ENCODE measurements around the gene KRT5. TPM values are rescaled to one million over a fixed set of nuclear protein-coding genes. Genes with fewer than 3 reads are reported as not detected.

The KRT5 gene
- polyA plus RNA-seq, 1 of the 3 experiments (the other 2 are of a cell fraction), result not detected

DNA sequence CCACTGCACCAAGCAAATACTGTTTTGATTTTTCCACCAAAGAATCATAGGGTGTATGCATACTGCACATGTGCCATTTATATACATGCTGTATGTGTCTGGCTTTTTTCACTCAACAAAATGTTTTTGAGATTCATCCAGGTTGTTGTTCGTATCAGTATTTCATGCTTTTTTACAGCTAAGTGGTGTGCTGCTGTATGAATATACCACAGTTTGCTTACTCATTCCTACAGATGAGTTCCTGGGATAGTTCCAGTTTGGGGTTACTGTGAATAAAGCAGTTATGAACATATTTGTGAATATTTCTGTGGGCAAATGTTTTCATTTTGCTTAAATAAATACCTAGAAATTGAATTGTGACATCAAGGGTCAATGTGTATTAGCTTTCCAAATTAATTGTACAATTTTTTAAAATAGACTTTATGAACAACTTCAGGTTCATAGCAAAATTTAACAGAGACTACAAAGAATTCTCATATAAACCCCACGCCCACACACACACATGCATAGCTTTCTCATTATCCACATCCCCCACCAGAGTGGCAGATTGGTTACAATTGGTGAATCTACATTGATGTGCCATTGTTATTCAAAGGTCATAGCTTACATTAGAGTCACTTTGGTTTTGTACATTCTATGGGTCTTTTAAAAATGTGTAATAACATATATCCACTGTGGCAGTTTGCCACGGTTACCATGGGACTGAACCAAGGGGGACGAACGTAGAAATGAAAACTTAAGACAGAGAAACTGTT, 20.2 kb downstream of the KRT5 start:
- H3K27ac ChIP-seq (ENCODE audit: low read depth in 2 of 2, low read length in 1 of 2), result no peak overlapping the region
- no peaks in the 10 kb centered on the region for H3K9me3 ChIP-seq
- peaks cover 16% of the 10 kb centered on the region; the same call in 1 of the 2 replicates for H3K27me3 ChIP-seq (ENCODE audit: insufficient read depth)
- H3F3A ChIP-seq (replicated peaks; ENCODE audit: insufficient read depth), result no peaks in the 10 kb centered on the region
- WGBS (ENCODE audit: low lambda C conversion rate), result 23% methylated on average over 5 of the region's 5 CpGs
- CTCF ChIA-PET, result interaction anchor here (0.9 to 2.0 kb wide), 5 partner anchors 22 to 380 kb away, joined by 3 to 5 read pairs (median 3); no protein-coding TSS in a partner anchor
- H3K4me3 ChIP-seq (ENCODE audit: low read depth in 2 of 2, low read length in 1 of 2), result no peak overlapping the region
- no peaks in the 10 kb centered on the region for H3K36me3 ChIP-seq (replicated peaks in 1 of 2; ENCODE audit: control insufficient read depth in 1 of 2, insufficient read depth in 2 of 2, low read length in 1 of 2)
- no peaks in the 10 kb centered on the region for H3K9me2 ChIP-seq
- H3K4me2 ChIP-seq, result no peak overlapping the region
- no peak overlapping the region for H3K9ac ChIP-seq
- TF ChIP-seq MEF2A (IDR thresholded peaks at IDR 0.05; ENCODE audit: borderline replicate concordance, low read depth), result no peak
- no peak for TF ChIP-seq YY1 (IDR thresholded peaks at IDR 0.05; ENCODE audit: low read depth)
- H4K20me1 ChIP-seq (ENCODE audit: insufficient read depth), result no peaks in the 10 kb centered on the region
- POLR2A ChIA-PET, result no interaction called here
- no peaks in the 10 kb centered on the region; a peak in 1 of 4 replicates for H3K4me1 ChIP-seq (ENCODE audit: control insufficient read depth in 1 of 2, insufficient read depth in 2 of 2, low read depth in 1 of 2, low read length in 1 of 2)
- no peak for DNase-seq
- H2AFZ ChIP-seq (ENCODE audit: low read depth), result no peak overlapping the region
- no peaks in the 10 kb centered on the region for H3K79me2 ChIP-seq (ENCODE audit: insufficient read depth)

DNA sequence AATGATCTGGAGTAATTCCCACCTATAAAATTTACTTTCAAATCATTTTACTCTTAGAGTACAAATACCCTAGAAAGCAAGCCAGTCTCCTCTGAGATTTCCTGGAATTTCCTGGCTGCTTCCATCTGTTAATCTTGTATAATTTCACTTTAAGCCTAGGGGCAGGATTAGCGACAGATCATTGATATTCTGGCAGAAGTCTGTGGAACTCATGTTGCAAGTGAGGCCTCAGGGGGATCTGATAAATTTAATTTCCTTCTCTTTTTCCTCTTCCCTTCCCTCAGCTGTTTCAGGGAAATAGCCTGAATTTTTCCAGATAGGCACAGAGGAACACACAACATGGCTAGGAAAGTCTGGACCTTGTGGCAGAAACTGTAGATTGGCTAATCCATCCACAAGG, 21.2 kb downstream of the KRT5 start:
- Histone ChIP-seq H4K20me1 (ENCODE audit: insufficient read depth) (no peaks in the 10 kb centered on the region), H3K4me2 (no peak overlapping the region), H3F3A (replicated peaks; ENCODE audit: insufficient read depth) (no peaks in the 10 kb centered on the region), H3K27ac (ENCODE audit: low read depth in 2 of 2, low read length in 1 of 2) (no peak overlapping the region), H3K36me3 (replicated peaks in 1 of 2; ENCODE audit: control insufficient read depth in 1 of 2, insufficient read depth in 2 of 2, low read length in 1 of 2) (no peaks in the 10 kb centered on the region), H3K79me2 (ENCODE audit: insufficient read depth) (no peaks in the 10 kb centered on the region), H3K9me2 (no peaks in the 10 kb centered on the region), H3K4me1 (ENCODE audit: control insufficient read depth in 1 of 2, insufficient read depth in 2 of 2, low read depth in 1 of 2, low read length in 1 of 2) (no peaks in the 10 kb centered on the region; a peak in 1 of 4 replicates), H3K9ac (no peak overlapping the region), H3K9me3 (no peaks in the 10 kb centered on the region), H2AFZ (ENCODE audit: low read depth) (no peak overlapping the region), H3K4me3 (ENCODE audit: low read depth in 2 of 2, low read length in 1 of 2) (no peak overlapping the region), H3K27me3 (ENCODE audit: insufficient read depth) (peaks cover 23% of the 10 kb centered on the region; the same call in 1 of the 2 replicates)
- TF ChIP-seq, protein P1, sequence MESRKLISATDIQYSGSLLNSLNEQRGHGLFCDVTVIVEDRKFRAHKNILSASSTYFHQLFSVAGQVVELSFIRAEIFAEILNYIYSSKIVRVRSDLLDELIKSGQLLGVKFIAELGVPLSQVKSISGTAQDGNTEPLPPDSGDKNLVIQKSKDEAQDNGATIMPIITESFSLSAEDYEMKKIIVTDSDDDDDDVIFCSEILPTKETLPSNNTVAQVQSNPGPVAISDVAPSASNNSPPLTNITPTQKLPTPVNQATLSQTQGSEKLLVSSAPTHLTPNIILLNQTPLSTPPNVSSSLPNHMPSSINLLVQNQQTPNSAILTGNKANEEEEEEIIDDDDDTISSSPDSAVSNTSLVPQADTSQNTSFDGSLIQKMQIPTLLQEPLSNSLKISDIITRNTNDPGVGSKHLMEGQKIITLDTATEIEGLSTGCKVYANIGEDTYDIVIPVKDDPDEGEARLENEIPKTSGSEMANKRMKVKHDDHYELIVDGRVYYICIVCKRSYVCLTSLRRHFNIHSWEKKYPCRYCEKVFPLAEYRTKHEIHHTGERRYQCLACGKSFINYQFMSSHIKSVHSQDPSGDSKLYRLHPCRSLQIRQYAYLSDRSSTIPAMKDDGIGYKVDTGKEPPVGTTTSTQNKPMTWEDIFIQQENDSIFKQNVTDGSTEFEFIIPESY (IDR thresholded peaks at IDR 0.05; ENCODE audit: borderline replicate concordance, low read depth), result no peak
- TF ChIP-seq TEAD4 (IDR thresholded peaks at IDR 0.05; ENCODE audit: borderline replicate concordance, insufficient read depth), result no peak
- no peak for TF ChIP-seq NRF1 (IDR thresholded peaks at IDR 0.05; ENCODE audit: low read depth, low read length)
- no peak for TF ChIP-seq YY1 (IDR thresholded peaks at IDR 0.05; ENCODE audit: low read depth)
- TF ChIP-seq, protein P2, sequence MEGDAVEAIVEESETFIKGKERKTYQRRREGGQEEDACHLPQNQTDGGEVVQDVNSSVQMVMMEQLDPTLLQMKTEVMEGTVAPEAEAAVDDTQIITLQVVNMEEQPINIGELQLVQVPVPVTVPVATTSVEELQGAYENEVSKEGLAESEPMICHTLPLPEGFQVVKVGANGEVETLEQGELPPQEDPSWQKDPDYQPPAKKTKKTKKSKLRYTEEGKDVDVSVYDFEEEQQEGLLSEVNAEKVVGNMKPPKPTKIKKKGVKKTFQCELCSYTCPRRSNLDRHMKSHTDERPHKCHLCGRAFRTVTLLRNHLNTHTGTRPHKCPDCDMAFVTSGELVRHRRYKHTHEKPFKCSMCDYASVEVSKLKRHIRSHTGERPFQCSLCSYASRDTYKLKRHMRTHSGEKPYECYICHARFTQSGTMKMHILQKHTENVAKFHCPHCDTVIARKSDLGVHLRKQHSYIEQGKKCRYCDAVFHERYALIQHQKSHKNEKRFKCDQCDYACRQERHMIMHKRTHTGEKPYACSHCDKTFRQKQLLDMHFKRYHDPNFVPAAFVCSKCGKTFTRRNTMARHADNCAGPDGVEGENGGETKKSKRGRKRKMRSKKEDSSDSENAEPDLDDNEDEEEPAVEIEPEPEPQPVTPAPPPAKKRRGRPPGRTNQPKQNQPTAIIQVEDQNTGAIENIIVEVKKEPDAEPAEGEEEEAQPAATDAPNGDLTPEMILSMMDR (IDR thresholded peaks at IDR 0.05), result no peak
- DNase-seq, result no peak
- WGBS (ENCODE audit: low lambda C conversion rate), result 41% methylated on average over 1 of the region's 1 CpG
- ChIA-PET CTCF (interaction anchor here (1.5 kb wide), 2 partner anchors 21 to 127 kb away, joined by 3 to 4 read pairs; no protein-coding TSS in a partner anchor), POLR2A (no interaction called here)

Measured in SK-N-SH (cell line).